Measurements from ENCODE around the gene SORCS2. TPM values are rescaled to one million over a fixed set of nuclear protein-coding genes. Genes with fewer than 3 reads are reported as not detected.

Gene SORCS2
- total and polyA plus RNA-seq, 2 of the 4 experiments (the other 2 are of a cell fraction), result 0.36 to 0.62 TPM

GRCh38 chr4:7172508-7172907, 19.8 kb upstream of the SORCS2 start:
- TF ChIP-seq RAD21 (IDR thresholded peaks at IDR 0.05; ENCODE audit: low read length) (no peak), MXI1 (IDR thresholded peaks at IDR 0.05; ENCODE audit: borderline replicate concordance, low read depth, low read length) (no peak), SMC3 (IDR thresholded peaks at IDR 0.05; ENCODE audit: low read depth, low read length) (no peak), MAFK (IDR thresholded peaks at IDR 0.05; ENCODE audit: low read depth, low read length) (no peak)
- H3K9me1 ChIP-seq (ENCODE audit: insufficient read depth, low read length), result no peaks in the 10 kb centered on the region
- no peak overlapping the region for H2BK20ac ChIP-seq (ENCODE audit: low read depth, low read length)
- H3K36me3 ChIP-seq (ENCODE audit: control insufficient read depth, insufficient read depth, low read length), result no peaks in the 10 kb centered on the region
- no peak for ATAC-seq (ENCODE audit: low read depth)
- no peak overlapping the region for H2AK9ac ChIP-seq (replicated peaks; ENCODE audit: low read depth, low read length, poor library complexity)
- H2BK120ac ChIP-seq (ENCODE audit: low read depth, low read length), result no peak overlapping the region
- ChIA-PET CTCF (no interaction called here), POLR2A (ENCODE audit: unreplicated experiment) (no interaction called here)
- no peak overlapping the region for H4K8ac ChIP-seq (ENCODE audit: low read depth in 2 of 2, low read length in 2 of 2)
- H3K14ac ChIP-seq (replicated peaks; ENCODE audit: low read depth, low read length), result no peak overlapping the region
- H3K4ac ChIP-seq (ENCODE audit: low read depth, low read length), result no peak overlapping the region
- H2AFZ ChIP-seq (replicated peaks; ENCODE audit: low read length, poor library complexity), result no peak overlapping the region
- dilution Hi-C loops (cut with HindIII; ENCODE audit: low sequenced_read_pairs, unreplicated experiment), result no loop called here
- H4K20me1 ChIP-seq (ENCODE audit: insufficient read depth, low read length), result no peaks in the 10 kb centered on the region
- H2BK15ac ChIP-seq (ENCODE audit: low read depth, low read length), result no peak overlapping the region
- H3K18ac ChIP-seq (ENCODE audit: low read depth, low read length), result no peak overlapping the region
- no peak overlapping the region for H2AK5ac ChIP-seq (ENCODE audit: low read depth, low read length)
- no peak overlapping the region for H4K5ac ChIP-seq (ENCODE audit: low read depth, low read length)
- no peak overlapping the region for H3K27ac ChIP-seq (ENCODE audit: insufficient read depth, low read length)
- H3K9me3 ChIP-seq (ENCODE audit: control insufficient read depth, insufficient read depth, low read length), result no peaks in the 10 kb centered on the region
- no peaks in the 10 kb centered on the region for H3K79me1 ChIP-seq (ENCODE audit: low read depth in 1 of 2, low read length in 2 of 2)
- no peaks in the 10 kb centered on the region for H3K4me1 ChIP-seq (ENCODE audit: control insufficient read depth, insufficient read depth, low read length)
- no peak overlapping the region for H2BK5ac ChIP-seq (ENCODE audit: low read depth, low read length, poor library complexity, severe bottlenecking)
- WGBS, 2 experiments (ENCODE audit: extremely low coverage in 2 of 2, insufficient read length in 1 of 2), result 80% methylated on average over 2 of the region's 6 CpGs; no CpG with 5 or more reads in 1 of the 2 experiments
- no peak overlapping the region for H3K23ac ChIP-seq (ENCODE audit: low read depth, low read length)
- no peak overlapping the region for H4K91ac ChIP-seq (ENCODE audit: insufficient read depth, low read depth, low read length)
- no peak for DNase-seq
- no peak overlapping the region for H3K4me2 ChIP-seq (ENCODE audit: low read depth, low read length)
- H3K4me3 ChIP-seq (ENCODE audit: insufficient read depth, low read depth, low read length), result no peak overlapping the region
- H3K27me3 ChIP-seq (ENCODE audit: control insufficient read depth, insufficient read depth, low read length), result peaks cover 35% of the 10 kb centered on the region
- BruUV-seq (replicated peaks), result no TSS peak
- intact Hi-C loops (cut with micrococcal nuclease), result no loop called here
- H3K9ac ChIP-seq (ENCODE audit: low read depth, low read length), result no peak overlapping the region
- in situ Hi-C loops (cut with MboI; ENCODE audit: low sequenced_read_pairs), result no loop called here
- H3K56ac ChIP-seq (ENCODE audit: extremely low read depth, insufficient read depth, low read length), result no peak overlapping the region
